Peyer's patch (tissue), 4 donors: ENCODE data around the gene GPR65. TPM values are rescaled to one million over a fixed set of nuclear protein-coding genes. Genes with fewer than 3 reads are reported as not detected.

Experiments
- DNase-seq, 3 donors: peaks; one replicate each; pipeline ENCODE4 v3.0.0-alpha.2; 2017 to 2019
- H3K27ac ChIP-seq, 4 donors: fragments of 200-600 bp; sonication (generic); one replicate each; pipeline ENCODE4 v1.5.1; 2016 to 2019
- H3K27me3 ChIP-seq, 2 donors: fragments of 200-600 bp; sonication (generic); one replicate each; pipeline ENCODE4 v1.5.1; 2019
- H3K36me3 ChIP-seq, 3 donors: fragments of 200-600 bp; sonication (generic); one replicate each; pipeline ENCODE4 v1.5.1; 2016 to 2019
- H3K4me1 ChIP-seq, 4 donors: fragments of 200-600 bp; sonication (generic); one replicate each; pipeline ENCODE4 v1.5.1; 2016 to 2019
- H3K4me3 ChIP-seq, 4 donors: fragments of 200-600 bp; sonication (generic); 1 replicate in 3 of 4; 2 replicates in 1 of 4; pipeline ENCODE4 v1.5.1; 2016 to 2019; ENCODE audit warnings: mild to moderate bottlenecking in 1 of 4
- H3K9me3 ChIP-seq, 4 donors: fragments of 200-600 bp; sonication (generic); one replicate each; pipeline ENCODE4 v1.5.1; 2016 to 2019; ENCODE audit warnings: mild to moderate bottlenecking in 1 of 4
- POLR2A ChIP-seq, 2 donors: fragments of 450-650 bp; IDR thresholded peaks; one replicate each; pipeline ENCODE4 v1.5.1; 2017; ENCODE audit warnings: antibody characterized with exemption in 2 of 2, mild to moderate bottlenecking in 2 of 2, moderate library complexity in 2 of 2
- total RNA-seq, 4 donors: library from RNA; depleted of rRNA; stranded (reverse); fragments of >200 nt; gene quantifications; one replicate each; pipeline ENCODE4 v1.1.0, GENCODE V29; 2016
- TF ChIP-seq, protein P1 (sequence below), 6 experiments: fragments of 450-650 bp in 4 of 6; fragments of 200-600 bp in 2 of 6; sonication (generic) in 1 of 6; IDR thresholded peaks; one replicate each; pipeline ENCODE4 v1.5.1; 2017 to 2019; ENCODE audit warnings: antibody characterized with exemption in 6 of 6, mild to moderate bottlenecking in 3 of 6, moderate library complexity in 1 of 6

Gene GPR65
- total RNA-seq, 4 donors from 2014 or later: 0.76 to 1.7 (median 1.2) TPM

DNA sequence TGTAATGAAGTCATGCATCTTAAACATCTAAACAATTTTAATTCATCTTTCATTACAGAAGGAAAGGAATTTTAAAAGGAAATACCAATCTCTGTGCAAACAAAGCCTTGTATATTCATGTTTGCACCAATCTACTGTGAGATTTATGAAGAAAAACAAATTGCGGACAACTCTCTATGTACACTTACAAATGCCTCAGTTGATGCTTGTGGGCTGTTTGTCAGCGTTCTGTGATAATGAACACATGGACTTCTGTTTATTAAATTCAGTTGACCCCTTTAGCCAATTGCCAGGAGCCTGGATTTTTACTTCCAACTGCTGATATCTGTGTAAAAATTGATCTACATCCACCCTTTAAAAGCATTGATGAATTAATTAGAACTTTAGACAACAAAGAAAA is 5.4 kb downstream of the GPR65 start:
- no peaks in the 10 kb centered on the region for H3K9me3 ChIP-seq
- TF ChIP-seq, protein P1, sequence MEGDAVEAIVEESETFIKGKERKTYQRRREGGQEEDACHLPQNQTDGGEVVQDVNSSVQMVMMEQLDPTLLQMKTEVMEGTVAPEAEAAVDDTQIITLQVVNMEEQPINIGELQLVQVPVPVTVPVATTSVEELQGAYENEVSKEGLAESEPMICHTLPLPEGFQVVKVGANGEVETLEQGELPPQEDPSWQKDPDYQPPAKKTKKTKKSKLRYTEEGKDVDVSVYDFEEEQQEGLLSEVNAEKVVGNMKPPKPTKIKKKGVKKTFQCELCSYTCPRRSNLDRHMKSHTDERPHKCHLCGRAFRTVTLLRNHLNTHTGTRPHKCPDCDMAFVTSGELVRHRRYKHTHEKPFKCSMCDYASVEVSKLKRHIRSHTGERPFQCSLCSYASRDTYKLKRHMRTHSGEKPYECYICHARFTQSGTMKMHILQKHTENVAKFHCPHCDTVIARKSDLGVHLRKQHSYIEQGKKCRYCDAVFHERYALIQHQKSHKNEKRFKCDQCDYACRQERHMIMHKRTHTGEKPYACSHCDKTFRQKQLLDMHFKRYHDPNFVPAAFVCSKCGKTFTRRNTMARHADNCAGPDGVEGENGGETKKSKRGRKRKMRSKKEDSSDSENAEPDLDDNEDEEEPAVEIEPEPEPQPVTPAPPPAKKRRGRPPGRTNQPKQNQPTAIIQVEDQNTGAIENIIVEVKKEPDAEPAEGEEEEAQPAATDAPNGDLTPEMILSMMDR (IDR thresholded peaks at IDR 0.05): no peak
- TF ChIP-seq POLR2A (IDR thresholded peaks at IDR 0.05): no peak
- H3K4me3 ChIP-seq: no peak overlapping the region
- H3K4me1 ChIP-seq: no peaks in the 10 kb centered on the region
- H3K27ac ChIP-seq: no peak overlapping the region
- no peaks in the 10 kb centered on the region for H3K27me3 ChIP-seq
- no peaks in the 10 kb centered on the region for H3K36me3 ChIP-seq
- no peak for DNase-seq

DNA sequence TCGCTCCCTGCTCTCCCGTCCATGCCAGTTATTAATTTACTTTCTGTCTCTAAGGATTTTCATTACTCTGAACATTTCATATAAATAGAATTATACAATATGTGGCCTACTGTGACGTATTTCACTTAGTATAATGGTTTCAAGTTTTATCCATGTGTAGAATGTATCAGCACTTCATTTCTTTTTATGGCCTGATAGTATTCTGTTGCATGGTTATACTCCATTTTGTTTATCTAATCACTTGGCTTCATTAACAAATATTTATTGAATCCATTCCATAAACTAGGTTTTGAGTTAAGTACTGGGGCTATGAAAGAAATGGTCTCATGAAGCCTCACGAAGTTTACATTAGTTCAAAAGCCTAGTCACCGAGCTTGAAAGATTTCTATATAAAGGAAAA is 7.6 kb downstream of the GPR65 start:
- no peaks in the 10 kb centered on the region for H3K9me3 ChIP-seq
- TF ChIP-seq POLR2A (IDR thresholded peaks at IDR 0.05): no peak
- TF ChIP-seq, protein P1 (IDR thresholded peaks at IDR 0.05): no peak
- no peak for DNase-seq
- no peaks in the 10 kb centered on the region for H3K27me3 ChIP-seq
- H3K36me3 ChIP-seq: no peaks in the 10 kb centered on the region
- H3K4me1 ChIP-seq: no peaks in the 10 kb centered on the region
- no peak overlapping the region for H3K27ac ChIP-seq
- H3K4me3 ChIP-seq: no peak overlapping the region

- peak; percentile 55 to 87 (median 62) for DNase-seq
- H3K27ac ChIP-seq: no peak overlapping the region
- no peaks in the 10 kb centered on the region for H3K9me3 ChIP-seq
- no peak overlapping the region for H3K4me3 ChIP-seq
- H3K36me3 ChIP-seq: no peaks in the 10 kb centered on the region
- H3K27me3 ChIP-seq: no peaks in the 10 kb centered on the region
- H3K4me1 ChIP-seq: no peaks in the 10 kb centered on the region
- TF ChIP-seq, protein P1 (IDR thresholded peaks at IDR 0.05): peak; percentile 69 to 98 (median 88)
- no peak for TF ChIP-seq POLR2A (IDR thresholded peaks at IDR 0.05)
Observed at GRCh38 chr14:88013750-88014349, 8.9 kb downstream of the GPR65 start.

- Histone ChIP-seq H3K27me3 (no peaks in the 10 kb centered on the region), H3K36me3 (no peaks in the 10 kb centered on the region), H3K27ac (no peak overlapping the region), H3K9me3 (no peaks in the 10 kb centered on the region), H3K4me1 (no peaks in the 10 kb centered on the region), H3K4me3 (no peak overlapping the region)
- TF ChIP-seq POLR2A (IDR thresholded peaks at IDR 0.05): no peak
- TF ChIP-seq, protein P1 (IDR thresholded peaks at IDR 0.05): no peak
- no peak for DNase-seq
Observed at GRCh38 chr14:88016768-88017167, 11.8 kb downstream of the GPR65 start.

GRCh38 chr14:88017535-88017934 is 12.6 kb downstream of the GPR65 start:
- no peaks in the 10 kb centered on the region for H3K27me3 ChIP-seq
- DNase-seq: no peak
- H3K4me3 ChIP-seq: no peak overlapping the region
- TF ChIP-seq POLR2A (IDR thresholded peaks at IDR 0.05): no peak
- TF ChIP-seq, protein P1 (IDR thresholded peaks at IDR 0.05): no peak
- H3K27ac ChIP-seq: no peak overlapping the region
- no peaks in the 10 kb centered on the region for H3K36me3 ChIP-seq
- no peaks in the 10 kb centered on the region for H3K9me3 ChIP-seq
- no peaks in the 10 kb centered on the region for H3K4me1 ChIP-seq
